T-helper 2 cell (primary cell): Measurements from ENCODE around the gene RPLP1.
A peak's percentile ranks its signal among the peaks of the same experiment; 100 is the strongest.
"Not testable (repeated sequence)": the region's sequence is repeated elsewhere in the genome, so short reads cannot be mapped to it uniquely, and the experiment has no call there.

Experiments used
- DNase-seq, 5 experiments: peaks; one replicate each; pipeline versions ENCODE4 v3.0.0 to v3.0.0-alpha.2; 2012 to 2022

RPLP1 gene

DNA sequence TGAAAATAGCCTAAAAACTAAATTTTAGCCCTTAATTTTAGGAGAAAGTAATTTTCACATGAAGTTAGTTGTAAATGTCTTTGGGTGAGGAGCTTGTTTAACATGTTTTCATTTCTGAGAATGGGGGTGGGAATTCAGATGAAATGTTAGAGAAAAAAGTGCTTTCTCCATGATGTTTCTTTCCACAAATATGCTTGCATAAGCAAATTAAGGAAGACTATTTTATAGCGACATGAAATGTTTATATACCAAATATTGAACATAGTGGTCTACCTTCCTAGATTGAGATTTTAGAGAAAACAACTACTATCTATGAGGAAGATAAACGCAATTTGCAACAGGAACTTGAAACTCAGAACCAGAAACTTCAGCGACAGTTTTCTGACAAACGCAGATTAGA is 13.0 kb upstream of the RPLP1 start:
- DNase-seq, result no peak

DNA sequence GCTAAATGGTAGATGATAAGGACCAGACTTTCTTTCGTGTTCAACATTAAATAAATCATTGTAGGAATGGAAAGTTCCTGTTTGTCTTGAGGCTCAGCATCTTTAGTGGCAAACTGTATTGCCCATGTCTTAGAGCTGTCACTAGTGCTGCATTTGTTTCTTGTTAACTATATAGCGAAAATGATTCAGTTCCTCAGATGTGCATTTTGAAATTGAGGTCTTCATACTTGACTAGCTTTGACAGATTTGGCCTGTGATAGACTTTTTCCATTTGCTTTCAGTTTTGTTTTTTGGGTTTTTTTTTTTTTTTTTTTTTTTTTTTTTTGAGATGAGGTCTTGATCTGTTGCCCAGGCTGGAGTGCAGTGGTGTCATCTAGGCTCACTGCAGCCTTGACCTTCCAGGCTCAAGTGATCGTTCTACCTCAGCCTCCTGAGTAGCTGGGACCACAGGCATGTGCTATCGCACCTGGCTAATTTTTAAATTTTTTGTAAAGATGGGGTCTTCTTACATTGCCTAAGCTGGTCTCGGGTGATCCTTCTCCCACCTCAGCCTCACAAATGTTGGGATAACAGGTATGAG is 9.5 kb upstream of the RPLP1 start:
- peak in 1 of 5 experiments; percentile 70 for DNase-seq

DNA sequence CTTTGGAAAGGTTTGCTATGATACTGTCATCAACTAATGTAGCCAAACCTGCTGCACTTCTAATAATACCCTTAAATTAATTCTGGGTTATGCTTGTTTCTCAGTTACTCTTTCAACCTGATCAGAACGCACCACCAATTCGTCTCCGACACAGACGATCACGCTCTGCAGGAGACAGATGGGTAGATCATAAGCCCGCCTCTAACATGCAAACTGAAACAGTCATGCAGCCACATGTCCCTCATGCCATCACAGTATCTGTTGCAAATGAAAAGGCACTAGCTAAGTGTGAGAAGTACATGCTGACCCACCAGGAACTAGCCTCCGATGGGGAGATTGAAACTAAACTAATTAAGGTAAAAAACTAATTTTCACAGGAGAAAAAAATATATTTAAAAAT is 7.9 kb upstream of the RPLP1 start:
- DNase-seq, result no peak

DNA sequence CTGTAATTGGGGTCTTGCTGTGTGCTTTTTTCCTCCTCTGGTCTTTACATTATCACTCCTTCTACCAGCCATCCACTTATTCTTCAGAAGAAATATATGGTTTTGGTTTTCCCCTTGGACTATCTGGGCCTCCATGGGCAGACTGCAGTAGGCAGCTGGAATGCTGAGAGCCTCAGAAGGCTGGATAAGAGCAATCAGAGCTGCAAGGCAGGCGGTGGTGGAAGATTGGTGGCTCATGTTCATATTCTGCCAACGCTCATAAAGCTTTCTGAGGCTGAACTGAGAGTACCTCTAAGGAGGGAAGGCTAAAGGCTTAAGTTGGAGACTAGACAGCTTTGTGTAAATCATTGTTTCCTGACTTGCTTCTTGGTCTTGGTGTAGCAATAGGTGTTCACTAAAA is 5.7 kb upstream of the RPLP1 start:
- DNase-seq, result no peak

DNA sequence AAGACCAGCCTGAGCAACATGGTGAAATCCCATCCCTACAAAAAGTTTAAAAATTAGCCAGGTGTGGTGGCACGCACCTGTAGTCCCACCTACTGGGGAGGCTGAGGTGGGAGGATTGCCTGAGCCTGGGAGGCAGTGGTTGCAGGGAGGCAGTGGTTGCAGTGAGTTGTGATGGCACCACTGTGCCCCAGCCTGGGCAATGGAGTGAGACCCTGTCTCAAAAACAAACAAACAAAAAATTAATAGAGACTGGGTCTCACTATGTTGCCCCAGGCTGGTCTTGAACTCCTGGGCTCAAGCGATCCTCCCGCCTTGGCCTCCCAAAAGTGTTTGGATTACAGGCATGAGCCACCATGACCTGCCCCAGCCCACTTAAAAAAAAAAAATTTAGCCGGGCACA is 2.4 kb upstream of the RPLP1 start:
- DNase-seq, result not testable (repeated sequence)

DNA sequence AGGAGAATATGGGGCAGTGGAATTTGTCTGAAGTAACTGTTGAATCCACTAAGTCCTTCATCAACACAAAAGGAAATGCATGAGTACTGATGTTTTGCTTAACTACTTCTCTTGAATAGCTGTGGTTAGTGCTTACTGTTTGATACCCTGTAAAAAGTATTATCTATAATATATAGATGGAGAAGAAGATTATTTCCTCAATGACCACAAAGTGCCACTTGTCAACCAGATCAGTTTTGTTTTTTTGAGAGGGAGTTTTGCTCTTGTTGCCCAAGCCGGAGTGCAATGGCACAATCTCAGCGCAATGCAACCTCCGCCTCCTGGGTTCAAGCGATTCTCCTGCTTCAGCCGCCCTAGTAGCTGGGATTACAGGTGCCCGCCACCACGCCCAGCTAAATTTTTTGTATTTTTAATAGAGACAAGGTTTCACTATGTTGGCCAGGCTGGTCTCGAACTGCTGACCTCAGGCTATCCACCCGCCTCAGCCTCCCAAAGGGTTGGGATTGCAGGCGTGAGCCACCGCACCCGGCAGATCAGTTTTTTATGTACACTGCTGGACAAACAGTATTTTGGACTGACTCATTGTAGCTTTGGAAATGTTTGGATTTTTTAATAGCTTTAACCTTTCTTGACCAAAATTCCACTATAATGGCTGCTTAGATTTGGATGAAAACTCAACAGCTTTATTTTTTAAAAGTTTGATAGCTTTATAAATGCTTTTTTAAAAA is 1.5 kb upstream of the RPLP1 start:
- DNase-seq, result peak in 1 of 5 experiments; percentile 59

DNA sequence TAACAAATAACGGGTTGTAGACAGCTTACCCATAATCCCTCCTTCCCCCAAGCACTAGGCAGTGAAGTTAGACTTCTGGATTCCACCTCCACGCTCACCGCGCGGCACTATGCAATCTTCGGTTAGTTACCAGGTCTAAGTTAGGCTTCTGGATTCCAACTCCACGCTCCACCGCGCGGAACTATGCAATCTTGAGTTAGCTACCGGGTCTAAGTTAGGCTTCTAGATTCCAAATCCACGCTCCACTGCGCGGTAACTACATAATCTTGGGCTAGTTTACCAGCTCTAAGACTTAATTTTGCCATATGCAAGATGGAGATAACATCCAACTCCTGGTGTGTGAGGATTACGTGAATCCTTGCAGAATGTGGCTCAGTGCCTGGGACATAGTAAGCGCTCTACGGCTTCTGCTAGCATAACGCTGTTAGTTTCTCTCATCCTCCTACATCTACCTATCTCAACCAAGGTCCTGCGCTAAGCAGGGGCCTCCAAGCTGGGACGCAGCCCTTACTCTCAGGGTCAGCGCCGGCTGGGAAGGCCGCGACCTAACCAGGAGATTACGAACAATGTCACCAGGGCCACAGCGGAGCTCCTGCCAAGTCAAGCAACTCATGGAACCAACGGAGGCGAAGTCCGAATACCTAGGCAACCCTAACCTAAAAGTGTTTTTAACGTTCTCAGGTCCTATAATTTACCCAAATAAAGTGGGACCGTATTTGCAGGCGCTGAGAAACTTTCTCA is 497 bp upstream of the RPLP1 start:
- peak in 1 of 5 experiments; percentile 49 for DNase-seq

DNA sequence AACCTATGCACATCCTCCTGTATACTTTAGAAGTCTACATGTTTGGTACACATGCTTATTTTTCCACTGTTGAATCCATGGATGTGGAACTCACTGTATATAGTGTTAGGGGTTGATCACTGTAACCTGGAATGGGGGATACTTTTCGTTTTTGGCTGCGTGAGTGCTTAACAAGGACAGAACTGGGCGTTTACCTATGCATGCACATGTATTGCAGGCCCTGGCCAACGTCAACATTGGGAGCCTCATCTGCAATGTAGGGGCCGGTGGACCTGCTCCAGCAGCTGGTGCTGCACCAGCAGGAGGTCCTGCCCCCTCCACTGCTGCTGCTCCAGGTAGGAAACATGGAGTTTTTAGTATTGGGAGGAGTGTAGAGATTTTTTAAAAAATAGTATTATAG is 2.3 kb downstream of the RPLP1 start:
- no peak for DNase-seq

DNA sequence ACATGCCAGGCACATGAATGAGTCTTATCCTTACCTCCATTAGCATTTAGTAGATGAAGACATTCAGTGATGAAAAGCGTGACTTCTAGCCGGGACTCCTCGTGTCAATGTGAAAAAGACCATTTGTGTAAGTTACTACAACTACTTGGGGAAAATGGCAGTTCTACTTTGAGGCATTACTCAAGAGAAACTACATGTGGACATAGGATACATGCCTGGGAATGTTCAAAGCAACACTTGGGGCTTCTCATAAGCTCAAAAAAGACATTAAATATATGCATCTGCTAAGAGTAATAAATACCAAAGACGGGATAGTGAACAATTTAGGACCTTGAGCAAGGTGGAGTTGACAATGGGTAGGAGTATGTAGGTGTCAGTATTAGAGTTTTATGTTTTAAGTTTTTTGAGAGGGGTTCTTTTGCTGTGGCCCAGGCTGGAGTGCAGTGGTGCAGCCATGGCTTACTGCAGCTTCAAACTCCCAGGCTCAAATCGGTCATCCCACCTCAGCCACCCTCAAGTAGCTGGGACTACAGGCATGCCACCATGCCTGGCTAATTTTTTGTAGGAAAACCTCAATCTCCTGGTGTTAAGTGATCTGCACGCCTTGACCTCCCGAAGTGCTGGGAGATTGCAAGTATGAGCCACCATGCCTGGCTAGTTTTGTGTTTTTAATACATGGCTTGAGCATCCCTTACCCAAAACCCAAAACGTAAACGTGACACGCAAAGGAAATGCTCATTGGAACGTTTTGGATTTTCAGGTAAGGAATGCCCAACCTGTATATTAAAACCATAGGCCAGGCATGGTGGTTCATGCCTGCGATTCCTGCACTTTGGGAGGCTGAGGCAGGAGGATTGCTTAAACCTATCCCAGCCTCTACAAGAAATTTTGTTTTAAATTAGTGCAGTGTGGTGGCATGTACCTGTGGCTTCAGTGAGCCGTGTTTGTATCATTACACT is 3.9 kb downstream of the RPLP1 start:
- no peak for DNase-seq

DNA sequence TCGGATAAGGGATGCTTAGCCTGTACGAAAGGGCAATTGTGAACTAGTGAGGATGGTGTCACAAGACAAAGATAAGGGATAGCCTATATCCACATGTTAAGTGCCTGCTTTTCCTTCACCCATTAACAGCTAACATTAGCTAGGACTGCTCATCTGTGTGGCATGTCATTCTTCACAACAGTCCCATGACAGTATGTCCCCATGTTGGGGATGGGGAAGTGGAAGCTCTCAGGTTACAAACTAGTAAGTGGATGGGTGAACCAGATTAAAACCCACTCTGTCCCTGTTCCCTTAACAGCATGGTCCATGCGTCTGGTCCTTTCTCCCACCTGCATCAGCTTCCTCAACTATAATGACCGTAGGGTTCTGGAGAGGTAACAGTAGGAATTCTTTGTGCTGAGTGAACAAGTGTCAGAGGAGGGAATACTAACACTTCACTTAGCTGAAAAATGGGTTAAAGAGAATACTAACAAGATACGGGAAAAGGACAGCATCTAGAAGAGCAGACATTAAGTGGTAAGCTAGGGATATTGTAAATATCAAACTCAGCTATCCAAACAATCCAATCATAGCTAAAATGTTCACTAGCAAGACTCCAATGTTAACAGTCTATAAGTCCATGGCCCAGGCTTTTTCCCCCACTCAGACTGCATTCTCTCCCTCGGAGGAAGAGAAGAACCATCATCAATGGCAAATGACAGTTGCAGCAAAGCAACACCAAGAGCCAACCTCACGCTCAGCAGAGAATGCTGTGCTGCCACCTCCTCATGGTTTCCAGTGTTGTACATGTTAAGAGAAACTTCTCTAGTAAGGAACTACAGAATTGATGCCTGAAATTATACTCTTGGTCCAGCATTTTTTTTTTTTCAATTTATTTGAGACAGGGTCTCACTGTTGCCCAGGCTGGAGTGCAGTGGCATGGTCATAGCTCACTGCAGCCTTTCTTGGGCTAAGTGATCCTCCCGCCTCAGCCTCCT is 5.0 kb downstream of the RPLP1 start:
- DNase-seq, result no peak

DNA sequence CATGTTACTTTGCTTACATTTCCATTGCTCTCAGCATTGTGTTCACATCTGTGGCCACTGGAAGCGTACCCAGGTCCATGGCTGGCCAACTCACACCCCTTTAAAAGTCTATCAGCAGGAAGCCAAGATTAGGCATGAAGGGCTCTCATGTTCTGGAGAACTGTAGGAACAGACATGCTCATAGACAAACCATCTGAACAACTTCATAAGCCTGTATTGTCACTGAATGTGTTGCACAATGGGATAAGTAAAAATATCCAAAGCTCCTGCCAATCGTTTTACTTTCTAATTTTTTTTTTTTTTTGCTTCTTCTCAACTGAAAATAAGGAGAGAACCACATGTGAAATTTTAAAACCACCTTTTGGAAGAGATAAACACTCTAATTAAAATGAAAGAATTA is 6.4 kb downstream of the RPLP1 start:
- DNase-seq, result no peak

DNA sequence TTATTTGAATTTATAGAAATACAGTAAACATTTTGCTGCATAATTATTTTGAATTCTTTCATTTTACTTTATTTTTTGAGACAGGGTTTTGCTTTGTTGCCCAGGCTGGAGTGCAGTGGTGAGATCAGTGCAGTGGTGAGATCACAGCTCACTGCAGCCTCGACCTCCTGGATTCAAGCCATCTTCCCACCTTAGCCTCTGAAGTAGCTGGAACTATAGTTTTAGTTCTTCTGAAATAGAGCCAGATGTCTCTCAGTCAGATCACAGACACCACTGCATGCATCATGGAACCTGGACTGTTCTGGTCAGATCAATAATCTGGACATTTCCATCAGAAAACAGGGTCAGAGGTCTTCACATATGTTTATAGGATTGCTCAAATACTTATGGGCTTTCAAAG is 7.9 kb downstream of the RPLP1 start:
- no peak for DNase-seq

DNA sequence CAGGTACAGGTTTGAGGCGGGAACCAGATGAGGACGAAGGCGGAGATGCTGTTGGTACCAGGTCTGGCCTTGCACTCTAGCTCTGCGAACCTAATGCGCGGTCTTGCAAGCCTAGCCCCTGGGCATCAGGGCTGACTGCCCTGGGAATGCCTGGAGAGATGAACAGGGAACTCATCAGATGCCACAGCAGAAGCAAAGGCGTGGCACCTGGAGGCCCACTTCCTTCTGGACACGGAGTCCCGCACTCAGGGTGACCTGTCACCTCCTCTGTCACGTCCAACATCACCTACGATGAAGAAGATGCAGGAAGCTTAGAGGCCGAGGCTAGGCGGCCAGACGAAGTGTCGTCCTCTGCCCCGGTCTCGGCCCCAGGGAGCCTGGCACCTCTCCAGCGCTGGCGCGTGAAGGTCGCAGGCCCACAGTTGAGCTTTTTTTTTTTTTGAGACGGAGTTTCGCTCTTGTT is 9.4 kb downstream of the RPLP1 start:
- DNase-seq, result no peak

DNA sequence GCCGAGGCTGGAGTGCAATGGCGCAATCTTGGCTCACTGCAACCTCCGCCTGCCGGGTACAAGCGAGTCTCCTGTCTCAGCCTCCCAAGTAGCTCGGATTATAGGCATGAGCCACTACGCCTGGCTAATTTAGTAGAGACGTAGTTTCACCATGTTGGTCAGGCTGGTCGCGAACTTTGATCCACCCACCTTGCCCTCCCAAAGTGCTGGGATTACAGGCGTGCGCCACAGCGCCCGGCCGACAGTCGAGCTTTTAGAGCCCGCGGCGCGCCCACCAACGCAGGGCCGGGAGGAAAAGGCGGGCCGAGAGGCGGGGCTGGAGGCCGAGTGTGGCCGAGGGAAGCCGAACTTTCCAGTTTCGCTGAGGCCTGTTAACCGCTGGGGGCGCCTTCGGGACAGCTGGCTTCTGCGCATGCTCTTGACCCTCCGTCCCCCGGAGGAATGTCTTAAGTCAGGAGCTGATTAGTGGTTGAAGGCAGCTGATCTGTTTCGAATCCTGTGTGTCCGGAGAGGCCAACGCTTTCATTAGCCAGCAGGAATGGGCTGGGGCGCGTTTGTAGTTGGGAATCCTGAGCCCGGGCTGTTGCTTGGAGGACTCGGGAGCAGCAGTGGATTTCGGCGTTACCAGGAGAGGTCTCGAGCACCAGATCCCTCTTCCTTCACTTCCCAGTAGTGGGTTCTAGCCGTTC is 10.0 kb downstream of the RPLP1 start:
- DNase-seq, result peak; percentile 79 to 89 (median 86)

DNA sequence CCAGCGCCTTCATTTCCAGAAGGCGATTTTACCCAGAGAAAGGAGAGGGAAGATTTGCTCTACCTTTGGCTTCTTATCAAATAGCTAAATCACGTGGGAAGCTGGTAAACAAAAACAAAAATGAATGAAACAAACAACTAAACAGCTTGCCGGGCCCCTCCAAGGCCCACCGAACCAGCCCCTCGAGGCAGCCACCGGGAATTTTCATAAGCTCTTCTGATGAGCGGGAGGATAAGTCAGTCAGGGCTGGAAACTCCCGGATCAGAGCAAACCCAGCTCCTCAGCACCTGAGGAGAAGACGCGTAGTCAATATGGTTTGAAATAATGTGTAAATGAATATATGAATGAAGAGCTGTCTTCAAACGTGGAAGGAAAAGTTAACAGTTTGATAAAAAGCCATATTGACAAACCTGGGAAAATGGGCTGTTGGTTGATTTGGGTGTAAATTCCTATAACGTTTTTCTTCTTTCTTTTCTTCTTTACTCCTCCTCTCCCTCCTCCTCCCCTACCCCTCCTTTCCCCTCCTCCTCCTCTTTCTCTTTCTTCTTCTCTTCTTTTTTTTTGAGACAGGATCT is 10.7 kb downstream of the RPLP1 start:
- DNase-seq, result no peak

DNA sequence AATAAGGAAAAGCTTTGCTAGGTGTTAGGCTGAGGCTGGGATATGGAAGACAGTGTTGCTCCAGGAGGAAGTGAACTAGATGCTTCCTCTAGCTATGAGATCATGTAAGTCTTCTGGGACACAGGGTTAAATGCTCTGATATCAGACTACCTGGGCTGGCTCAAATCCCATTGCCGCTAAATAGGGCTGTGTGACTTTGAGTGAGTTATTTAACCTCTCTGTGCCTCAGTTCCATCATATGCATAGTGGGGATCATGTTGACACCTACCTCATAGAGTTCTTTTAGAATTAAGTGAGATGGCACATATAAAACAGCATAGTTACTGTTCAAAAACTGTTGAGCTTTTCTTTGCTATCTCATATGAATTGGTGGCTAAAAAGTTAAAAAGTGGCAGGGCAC is 12.6 kb downstream of the RPLP1 start:
- no peak for DNase-seq

DNA sequence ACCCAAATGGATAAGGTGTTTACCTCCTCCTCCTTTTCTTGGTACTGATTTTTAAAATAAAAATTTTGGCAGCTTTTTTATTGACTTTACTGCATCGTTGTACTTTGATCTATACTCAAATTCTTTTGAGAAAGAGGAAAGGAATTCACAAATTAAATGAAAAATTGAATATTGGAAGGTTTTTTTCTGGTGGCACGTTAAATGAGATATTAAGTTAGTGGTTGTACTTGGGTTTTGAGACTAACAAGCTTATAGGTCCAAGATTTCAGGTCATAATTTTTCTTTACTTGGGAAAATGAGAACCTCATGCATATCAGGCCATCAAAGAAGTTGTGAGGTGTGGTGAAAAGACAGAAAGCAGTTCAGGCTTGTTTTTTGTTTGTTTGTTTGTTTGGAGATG is 14.1 kb downstream of the RPLP1 start:
- no peak for DNase-seq

DNA sequence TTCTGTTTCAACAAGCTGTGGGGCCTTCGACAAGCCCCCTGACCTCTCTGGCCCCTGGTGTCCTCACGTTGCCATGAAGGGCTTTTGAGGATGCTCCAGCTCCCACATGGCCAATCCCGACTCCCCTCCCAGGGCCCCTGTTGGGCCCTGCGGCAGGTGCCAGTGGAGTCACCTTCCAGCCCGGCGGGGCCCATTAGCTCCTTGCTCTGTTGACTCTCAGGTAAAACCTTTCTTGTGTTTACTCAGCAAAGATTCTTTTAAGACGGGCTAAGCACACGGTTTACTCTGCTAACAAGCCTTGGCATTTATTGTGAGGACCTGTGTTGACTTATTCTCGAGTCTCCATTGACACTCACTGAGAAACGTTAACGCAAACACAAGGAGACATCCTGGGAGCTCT is 15.0 kb downstream of the RPLP1 start:
- DNase-seq, result no peak

DNA sequence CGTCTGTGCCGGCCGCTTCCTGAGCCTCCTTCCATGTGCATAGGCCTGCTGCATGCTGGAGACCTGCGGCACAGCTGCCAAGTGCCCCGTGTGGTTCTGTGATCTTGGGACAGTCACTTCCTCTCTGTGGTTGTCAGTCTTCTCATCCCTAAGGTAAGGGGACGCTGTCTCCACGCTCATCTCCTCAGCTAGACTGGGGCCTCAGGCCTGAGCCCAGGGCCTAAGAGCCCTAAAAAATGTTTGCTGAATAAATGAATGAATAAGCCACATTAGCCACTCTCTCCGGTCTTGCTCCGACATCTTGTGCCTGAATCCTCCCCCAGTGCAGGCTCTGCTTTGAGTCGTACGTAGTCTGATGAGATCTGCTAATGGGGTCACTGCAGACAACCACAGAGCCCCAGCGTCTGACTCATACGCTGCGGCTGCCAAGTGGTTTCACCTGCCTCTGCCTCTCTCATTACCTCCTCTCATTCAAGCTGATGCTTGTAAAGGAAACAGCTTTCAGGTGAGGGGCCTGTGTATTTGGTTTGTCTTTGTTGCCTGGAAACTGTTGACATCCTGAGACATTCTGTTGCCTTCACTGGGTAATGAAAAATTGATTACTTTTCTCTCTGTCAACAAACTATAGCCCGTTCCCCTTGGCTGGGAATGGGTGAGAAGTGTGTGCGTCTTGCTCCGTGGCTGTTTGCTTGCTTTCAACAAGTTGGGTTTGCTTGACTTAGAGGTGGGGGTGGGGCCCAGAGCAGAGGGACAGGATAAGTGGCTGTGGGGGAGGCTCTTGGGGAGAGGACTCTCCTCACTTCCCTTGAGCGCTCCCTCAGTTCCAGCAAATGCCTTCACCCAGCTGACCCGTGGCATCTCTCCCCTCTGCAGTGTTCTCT is 15.9 kb downstream of the RPLP1 start:
- DNase-seq, result peak; percentile 45 to 96 (median 78)
